ENCODE measurements around the gene ABCG4. TPM values are rescaled to one million over a fixed set of nuclear protein-coding genes. Genes with fewer than 3 reads are reported as not detected.

Gene ABCG4
- total and polyA plus RNA-seq, 2 experiments from 2014 or later = 0.58 to 1.0 TPM

- no peaks in the 10 kb centered on the region for H3K9me3 Mint-ChIP-seq
- no peak for TF ChIP-seq ZNF462 (CRISPR knock-in tag; IDR thresholded peaks at IDR 0.05)
- TF ChIP-seq POLR2AphosphoS5 (IDR thresholded peaks at IDR 0.05; ENCODE audit: low read depth) = no peak
- no peak for TF ChIP-seq REST (IDR thresholded peaks at IDR 0.05; ENCODE audit: unreplicated experiment)
- TF ChIP-seq STAT1 (IDR thresholded peaks at IDR 0.05; ENCODE audit: unreplicated experiment) = no peak
- TF ChIP-seq EZH2phosphoT487 (IDR thresholded peaks at IDR 0.05; ENCODE audit: unreplicated experiment) = no peak
- no peak for TF ChIP-seq NANOG (IDR thresholded peaks at IDR 0.05; ENCODE audit: borderline replicate concordance)
- no peak for TF ChIP-seq ZNF114 (CRISPR knock-in tag; IDR thresholded peaks at IDR 0.05)
- TF ChIP-seq CTCF (conservative IDR thresholded peaks at IDR 0.05; ENCODE audit: low read depth in 2 of 2) = no peak
- no peak for TF ChIP-seq ETS1 (IDR thresholded peaks at IDR 0.05)
- TF ChIP-seq CREB1 (CRISPR knock-in tag; IDR thresholded peaks at IDR 0.05; ENCODE audit: low read depth) = no peak
- no peak for ATAC-seq
- Histone ChIP-seq H3F3A (replicated peaks; ENCODE audit: low read depth) (no peaks in the 10 kb centered on the region), H4K20me1 (replicated peaks; ENCODE audit: insufficient read depth) (no peaks in the 10 kb centered on the region), H3K27ac (ENCODE audit: low read depth) (no peak overlapping the region), H2AFZ (no peak overlapping the region), H3K9me2 (ENCODE audit: insufficient read depth) (no peaks in the 10 kb centered on the region), H3K27me3 (ENCODE audit: insufficient read depth) (no peaks in the 10 kb centered on the region), H3K4me3 (no peak overlapping the region), H3K36me3 (ENCODE audit: insufficient read depth) (no peaks in the 10 kb centered on the region), H3K79me2 (replicated peaks; ENCODE audit: insufficient read depth) (no peaks in the 10 kb centered on the region), H3K4me2 (no peak overlapping the region), H3K4me1 (ENCODE audit: insufficient read depth) (no peaks in the 10 kb centered on the region)
- no peaks in the 10 kb centered on the region for H3K36me3 Mint-ChIP-seq (ENCODE audit: low read depth)
- H3K4me3 Mint-ChIP-seq = no peak overlapping the region
- H3K27me3 Mint-ChIP-seq (ENCODE audit: insufficient read depth, low read depth, poor library complexity) = peaks cover 13% of the 10 kb centered on the region
- no peak for DNase-seq (ENCODE audit: low spot score)
- H3K27ac Mint-ChIP-seq = no peak overlapping the region
- H3K4me1 Mint-ChIP-seq = no peaks in the 10 kb centered on the region
Observed at GRCh38 chr11:119185981-119186634, 37.3 kb downstream of the ABCG4 start.

Data from GM23338 (cell line).